Measurements from ENCODE around the gene GIGYF2.

DNA sequence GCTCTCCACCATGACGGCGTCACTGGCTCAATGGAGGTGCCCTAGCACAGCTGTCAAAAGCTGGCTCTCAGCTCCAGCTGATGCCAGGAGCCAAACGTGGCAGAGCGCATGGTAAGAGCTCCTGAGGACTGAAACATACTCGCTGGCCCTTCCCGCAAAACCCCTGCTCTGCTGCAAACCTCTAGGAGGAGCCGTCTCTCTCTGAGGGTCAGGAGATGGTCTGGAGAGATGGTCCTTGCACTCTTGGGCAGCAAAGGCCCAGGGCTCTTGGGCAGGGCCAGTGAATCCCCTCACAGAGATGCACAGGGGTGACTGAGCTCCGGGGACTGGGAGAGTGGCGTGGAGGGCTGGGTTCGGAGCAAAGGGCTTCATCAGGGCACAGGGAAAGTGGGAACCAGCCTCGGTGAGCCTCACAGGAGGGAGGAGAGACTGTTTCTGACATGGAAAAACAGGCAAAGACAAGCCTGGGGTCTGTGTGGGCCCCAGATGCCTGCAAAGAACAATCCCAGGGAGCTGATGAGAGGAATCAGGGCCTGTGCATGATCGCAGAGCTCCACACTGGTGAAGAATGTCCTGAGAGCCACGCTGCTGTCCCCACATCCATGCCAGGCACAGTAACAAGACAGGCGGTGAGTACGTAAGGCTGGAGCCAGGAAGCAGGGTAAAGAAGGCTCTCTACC, 190.2 kb downstream of the GIGYF2 start:
- TF ChIP-seq POLR2AphosphoS5 (IDR thresholded peaks at IDR 0.05; ENCODE audit: low read depth, low read length) (no peak), SIN3A (IDR thresholded peaks at IDR 0.05; ENCODE audit: borderline replicate concordance, insufficient read depth, low read depth, low read length) (no peak), TCF7L2 (IDR thresholded peaks at IDR 0.05; ENCODE audit: low read depth, low read length) (no peak)
- TF ChIP-seq, protein P1, sequence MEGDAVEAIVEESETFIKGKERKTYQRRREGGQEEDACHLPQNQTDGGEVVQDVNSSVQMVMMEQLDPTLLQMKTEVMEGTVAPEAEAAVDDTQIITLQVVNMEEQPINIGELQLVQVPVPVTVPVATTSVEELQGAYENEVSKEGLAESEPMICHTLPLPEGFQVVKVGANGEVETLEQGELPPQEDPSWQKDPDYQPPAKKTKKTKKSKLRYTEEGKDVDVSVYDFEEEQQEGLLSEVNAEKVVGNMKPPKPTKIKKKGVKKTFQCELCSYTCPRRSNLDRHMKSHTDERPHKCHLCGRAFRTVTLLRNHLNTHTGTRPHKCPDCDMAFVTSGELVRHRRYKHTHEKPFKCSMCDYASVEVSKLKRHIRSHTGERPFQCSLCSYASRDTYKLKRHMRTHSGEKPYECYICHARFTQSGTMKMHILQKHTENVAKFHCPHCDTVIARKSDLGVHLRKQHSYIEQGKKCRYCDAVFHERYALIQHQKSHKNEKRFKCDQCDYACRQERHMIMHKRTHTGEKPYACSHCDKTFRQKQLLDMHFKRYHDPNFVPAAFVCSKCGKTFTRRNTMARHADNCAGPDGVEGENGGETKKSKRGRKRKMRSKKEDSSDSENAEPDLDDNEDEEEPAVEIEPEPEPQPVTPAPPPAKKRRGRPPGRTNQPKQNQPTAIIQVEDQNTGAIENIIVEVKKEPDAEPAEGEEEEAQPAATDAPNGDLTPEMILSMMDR (IDR thresholded peaks at IDR 0.05), result no peak
- TF ChIP-seq, protein P2, sequence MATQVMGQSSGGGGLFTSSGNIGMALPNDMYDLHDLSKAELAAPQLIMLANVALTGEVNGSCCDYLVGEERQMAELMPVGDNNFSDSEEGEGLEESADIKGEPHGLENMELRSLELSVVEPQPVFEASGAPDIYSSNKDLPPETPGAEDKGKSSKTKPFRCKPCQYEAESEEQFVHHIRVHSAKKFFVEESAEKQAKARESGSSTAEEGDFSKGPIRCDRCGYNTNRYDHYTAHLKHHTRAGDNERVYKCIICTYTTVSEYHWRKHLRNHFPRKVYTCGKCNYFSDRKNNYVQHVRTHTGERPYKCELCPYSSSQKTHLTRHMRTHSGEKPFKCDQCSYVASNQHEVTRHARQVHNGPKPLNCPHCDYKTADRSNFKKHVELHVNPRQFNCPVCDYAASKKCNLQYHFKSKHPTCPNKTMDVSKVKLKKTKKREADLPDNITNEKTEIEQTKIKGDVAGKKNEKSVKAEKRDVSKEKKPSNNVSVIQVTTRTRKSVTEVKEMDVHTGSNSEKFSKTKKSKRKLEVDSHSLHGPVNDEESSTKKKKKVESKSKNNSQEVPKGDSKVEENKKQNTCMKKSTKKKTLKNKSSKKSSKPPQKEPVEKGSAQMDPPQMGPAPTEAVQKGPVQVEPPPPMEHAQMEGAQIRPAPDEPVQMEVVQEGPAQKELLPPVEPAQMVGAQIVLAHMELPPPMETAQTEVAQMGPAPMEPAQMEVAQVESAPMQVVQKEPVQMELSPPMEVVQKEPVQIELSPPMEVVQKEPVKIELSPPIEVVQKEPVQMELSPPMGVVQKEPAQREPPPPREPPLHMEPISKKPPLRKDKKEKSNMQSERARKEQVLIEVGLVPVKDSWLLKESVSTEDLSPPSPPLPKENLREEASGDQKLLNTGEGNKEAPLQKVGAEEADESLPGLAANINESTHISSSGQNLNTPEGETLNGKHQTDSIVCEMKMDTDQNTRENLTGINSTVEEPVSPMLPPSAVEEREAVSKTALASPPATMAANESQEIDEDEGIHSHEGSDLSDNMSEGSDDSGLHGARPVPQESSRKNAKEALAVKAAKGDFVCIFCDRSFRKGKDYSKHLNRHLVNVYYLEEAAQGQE (IDR thresholded peaks at IDR 0.05; ENCODE audit: insufficient read depth in 1 of 2, low read depth in 2 of 2, low read length in 1 of 2), result no peak
